ENCODE measurements around the gene HBB. TPM values are rescaled to one million over a fixed set of nuclear protein-coding genes. Genes with fewer than 3 reads are reported as not detected.

Gene HBB
- total RNA-seq, 1 experiment from 2014 or later = not detected

DNA sequence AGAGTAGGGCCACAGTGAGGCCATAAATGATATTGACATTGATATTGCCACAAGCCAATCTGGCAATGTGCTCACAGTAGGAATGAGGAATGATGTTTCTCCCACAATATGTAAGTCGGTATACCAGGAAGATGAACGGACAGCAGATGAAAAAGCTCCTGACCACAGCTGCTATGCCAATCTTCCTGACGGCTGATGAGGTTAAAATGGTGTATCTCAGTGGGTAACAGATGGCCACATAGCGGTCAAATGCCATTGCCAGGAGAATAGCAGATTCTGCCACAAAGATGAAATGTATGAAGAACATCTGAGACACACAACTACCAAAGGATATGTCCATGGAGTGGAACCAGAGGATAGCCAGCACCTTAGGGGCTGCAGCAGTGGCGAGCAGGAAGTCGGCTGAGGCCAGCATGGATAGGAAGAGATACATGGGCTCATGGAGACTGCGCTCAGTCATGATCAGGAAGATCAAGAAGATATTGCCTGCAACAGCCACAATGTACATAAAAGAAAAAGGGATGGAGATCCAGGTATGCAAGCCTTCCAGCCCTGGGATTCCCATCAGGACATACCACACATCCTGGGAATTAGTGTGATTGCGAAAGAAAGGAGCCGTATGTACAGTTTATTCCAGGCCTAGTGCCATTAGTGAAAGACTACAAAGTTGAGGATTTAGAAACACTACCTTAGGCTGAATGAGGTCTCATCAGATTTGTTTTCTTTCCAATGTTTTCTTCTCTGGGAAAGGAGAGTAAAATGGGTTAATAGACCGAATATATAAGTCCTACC, 48.6 kb downstream of the HBB start:
- in situ Hi-C loops (cut with HindIII; ENCODE audit: low sequenced_read_pairs) = no loop called here
- peak; percentile 37 for DNase-seq (ENCODE audit: low spot score)

Other genes with a start within 250 kb of the HBB start
- not detected in 2 replicates for gene OR51L1, start 232.2 kb downstream of the HBB start, total RNA-seq (2014; rRNA removed; shearing (Covaris generic))
- not detected in 2 replicates for gene OR52J3, start 180.5 kb downstream of the HBB start, total RNA-seq (2014; rRNA removed; shearing (Covaris generic))
- gene OR52E2, start 167.4 kb downstream of the HBB start, total RNA-seq (2014; rRNA removed; shearing (Covaris generic)) = not detected in 2 replicates
- not detected in 2 replicates for gene OR52E1, start 157.5 kb downstream of the HBB start, total RNA-seq (2014; rRNA removed; shearing (Covaris generic))
- not detected in 2 replicates for gene OR52A5, start 88.7 kb downstream of the HBB start, total RNA-seq (2014; rRNA removed; shearing (Covaris generic))
- gene OR52A1, start 72.3 kb downstream of the HBB start, total RNA-seq (2014; rRNA removed; shearing (Covaris generic)) = not detected in 2 replicates
- not detected in 2 replicates for gene OR51V1, start 26.4 kb downstream of the HBB start, total RNA-seq (2014; rRNA removed; shearing (Covaris generic))
- not detected in 2 replicates for gene HBD, start 7.4 kb upstream of the HBB start, total RNA-seq (2014; rRNA removed; shearing (Covaris generic))
- gene HBG1, start 22.8 kb upstream of the HBB start, total RNA-seq (2014; rRNA removed; shearing (Covaris generic)) = not detected in 2 replicates
- gene HBG2, start 27.7 kb upstream of the HBB start, total RNA-seq (2014; rRNA removed; shearing (Covaris generic)) = not detected in 2 replicates
- not detected in 2 replicates for gene HBE1, start 42.9 kb upstream of the HBB start, total RNA-seq (2014; rRNA removed; shearing (Covaris generic))
- not detected in 2 replicates for gene OR51B4, start 74.9 kb upstream of the HBB start, total RNA-seq (2014; rRNA removed; shearing (Covaris generic))
- not detected in 2 replicates for gene OR51B2, start 97.2 kb upstream of the HBB start, total RNA-seq (2014; rRNA removed; shearing (Covaris generic))
- gene OR51B5, start 116.5 kb upstream of the HBB start, total RNA-seq (2014; rRNA removed; shearing (Covaris generic)) = not detected in 2 replicates
- gene OR51B6, start 124.4 kb upstream of the HBB start, total RNA-seq (2014; rRNA removed; shearing (Covaris generic)) = not detected in 2 replicates
- not detected in 2 replicates for gene OR51M1, start 156.7 kb upstream of the HBB start, total RNA-seq (2014; rRNA removed; shearing (Covaris generic))
- not detected in 2 replicates for gene OR51Q1, start 195.0 kb upstream of the HBB start, total RNA-seq (2014; rRNA removed; shearing (Covaris generic))
- gene OR51I1, start 214.4 kb upstream of the HBB start, total RNA-seq (2014; rRNA removed; shearing (Covaris generic)) = not detected in 2 replicates
- gene OR51I2, start 222.3 kb upstream of the HBB start, total RNA-seq (2014; rRNA removed; shearing (Covaris generic)) = not detected in 2 replicates